UCSD-AML1 (cell line): ENCODE data around the gene CRELD1.
"Not testable (repeated sequence)": the region's sequence is repeated elsewhere in the genome, so short reads cannot be mapped to it uniquely, and the experiment has no call there.

ENCODE experiments used
- DNase-seq: peaks from one replicate; lab custom pipeline; 2025; ENCODE audit not compliant: unreplicated experiment; lab: John Stamatoyannopoulos, UW

The CRELD1 gene

DNA sequence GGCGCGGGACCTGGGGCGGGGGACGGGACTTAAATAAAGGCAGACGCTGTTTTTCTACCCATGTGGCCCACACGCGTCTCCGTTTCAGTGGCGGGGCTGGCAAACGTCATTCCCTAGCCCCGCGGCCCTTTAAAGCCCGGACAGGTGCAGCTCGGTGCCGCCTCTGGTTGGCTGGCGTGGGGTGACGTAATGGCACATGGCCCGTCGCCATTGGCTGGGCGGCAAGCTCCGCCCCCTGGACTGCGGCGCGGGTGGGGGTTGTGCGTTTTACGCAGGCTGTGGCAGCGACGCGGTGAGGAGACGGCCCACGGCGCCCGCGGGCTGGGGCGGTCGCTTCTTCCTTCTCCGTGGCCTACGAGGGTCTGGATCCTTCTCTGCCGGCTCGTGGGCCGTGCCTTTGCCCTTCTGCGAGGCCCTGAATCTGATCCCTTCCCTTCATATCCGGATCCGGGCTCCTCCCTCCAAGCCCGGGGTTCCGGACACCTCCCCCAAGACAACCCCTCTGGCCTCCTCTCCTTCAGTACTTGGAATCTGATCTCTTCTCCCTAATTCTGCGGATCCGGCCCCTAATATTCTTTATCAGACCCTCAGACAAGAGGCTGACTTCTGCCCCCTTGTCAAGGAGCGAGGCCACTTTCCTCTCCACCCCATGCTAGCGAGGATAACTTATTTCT is at the start of gene CRELD1:
Gene CRELD1 (plus strand): TSS at position 274 of the 674 bp plus-strand sequence. CDS start 605 bp downstream, outside the sequence.
- DNase-seq: peak; percentile 96

GRCh38 chr3:9884555-9885165 is 49.0 kb upstream of the CRELD1 start:
- no peak for DNase-seq

DNA sequence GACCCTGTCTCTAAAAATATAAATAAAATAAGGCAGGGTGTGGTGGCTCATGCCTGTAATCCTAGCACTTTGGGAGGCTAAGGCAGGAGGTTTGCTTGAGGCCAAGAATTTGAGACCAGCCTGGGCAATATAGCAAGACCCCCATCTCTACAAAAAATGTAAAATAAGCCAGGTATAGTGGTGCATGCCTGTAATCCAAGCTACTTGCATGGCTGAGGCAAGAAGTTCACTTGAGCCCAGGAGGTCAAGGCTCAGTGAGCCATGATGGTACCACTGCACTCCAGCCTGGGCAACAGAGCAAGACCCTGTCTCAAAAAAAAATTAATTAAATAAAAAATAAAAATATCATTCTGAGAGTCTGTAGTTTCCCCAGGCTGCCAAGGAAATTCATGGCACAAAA is 47.3 kb upstream of the CRELD1 start:
- no peak for DNase-seq

DNA sequence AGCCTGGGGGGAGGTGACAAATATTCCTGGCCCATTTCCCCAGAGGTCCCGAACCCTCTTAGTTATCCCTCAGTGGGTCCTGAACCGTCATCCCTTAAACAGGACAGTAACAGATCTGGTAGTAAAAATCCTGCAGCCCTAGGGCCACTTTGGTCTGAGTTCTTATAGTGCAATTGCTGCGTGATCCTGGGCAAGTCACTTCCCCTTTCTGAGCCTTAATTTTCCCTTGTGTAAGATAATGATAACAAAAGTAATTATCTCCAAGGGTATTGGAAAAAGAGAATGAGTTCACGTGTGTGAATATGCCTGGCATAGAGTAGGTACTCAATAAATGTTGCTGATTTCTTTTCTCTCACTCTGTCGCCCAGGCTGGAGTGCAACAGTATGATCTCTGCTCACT is 46.2 kb upstream of the CRELD1 start:
- DNase-seq: no peak

- DNase-seq: no peak
These were observed 45.1 kb upstream of the CRELD1 start for GRCh38 chr3:9888540-9888939.

- no peak for DNase-seq
These were observed 44.2 kb upstream of the CRELD1 start for GRCh38 chr3:9889405-9889804.

DNA sequence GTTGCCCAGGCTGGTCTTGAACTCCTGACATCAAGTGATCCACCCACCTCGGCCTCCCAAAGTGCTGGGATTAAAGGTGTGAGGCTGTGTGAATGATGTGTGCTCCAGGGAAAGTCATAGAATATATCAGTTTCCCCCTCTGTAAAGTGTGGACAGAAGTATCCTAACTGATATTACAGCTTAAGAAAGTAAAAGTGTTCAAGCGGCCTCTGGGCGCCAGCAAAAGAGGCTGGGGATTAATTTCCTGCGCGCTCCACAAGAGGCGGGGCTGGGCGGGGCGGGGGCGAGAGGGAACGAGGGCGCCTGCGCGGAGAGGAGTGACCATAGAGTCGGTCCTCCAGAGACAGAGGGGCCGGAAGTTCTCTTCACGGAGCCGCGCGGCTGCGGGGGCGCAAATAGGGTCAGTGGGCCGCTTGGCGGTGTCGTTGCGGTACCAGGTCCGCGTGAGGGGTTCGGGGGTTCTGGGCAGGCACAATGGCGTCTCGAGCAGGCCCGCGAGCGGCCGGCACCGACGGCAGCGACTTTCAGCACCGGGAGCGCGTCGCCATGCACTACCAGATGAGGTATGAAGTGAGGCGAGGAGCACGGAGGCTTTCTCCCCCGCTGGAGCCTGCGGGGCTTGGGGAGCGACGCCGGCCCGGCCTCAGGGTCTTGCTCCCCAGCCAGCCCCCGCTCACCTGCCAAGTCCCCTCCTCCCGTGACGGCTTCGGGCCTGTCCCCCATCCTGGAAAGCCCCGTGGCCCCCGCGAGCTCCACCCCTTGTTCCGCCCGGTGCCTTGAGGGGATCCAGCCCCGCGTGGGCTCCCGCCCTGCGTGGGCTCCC is 43.2 kb upstream of the CRELD1 start, which contains the start of gene JAGN1:
Gene JAGN1 (plus strand): TSS at position 362 of the 823 bp plus-strand sequence. CDS start 113 bp downstream, at position 475.
- peak; percentile 92 for DNase-seq

GRCh38 chr3:9891072-9891622 is 42.5 kb upstream of the CRELD1 start:
- no peak for DNase-seq

- DNase-seq: no peak
These were observed 39.9 kb upstream of the CRELD1 start for GRCh38 chr3:9893739-9894138.

GRCh38 chr3:9895715-9896114 is 37.9 kb upstream of the CRELD1 start:
- not testable (repeated sequence) for DNase-seq

- DNase-seq: not testable (repeated sequence)
These were observed 36.8 kb upstream of the CRELD1 start for GRCh38 chr3:9896755-9897407.

- peak; percentile 31 for DNase-seq
These were observed 35.9 kb upstream of the CRELD1 start for GRCh38 chr3:9897408-9898372.

GRCh38 chr3:9898467-9899241 is 35.0 kb upstream of the CRELD1 start:
- DNase-seq: peak; percentile 23

- DNase-seq: no peak
These were observed 34.3 kb upstream of the CRELD1 start for GRCh38 chr3:9899289-9899791.

GRCh38 chr3:9900965-9901415 is 32.6 kb upstream of the CRELD1 start:
- DNase-seq: not testable (repeated sequence)

DNA sequence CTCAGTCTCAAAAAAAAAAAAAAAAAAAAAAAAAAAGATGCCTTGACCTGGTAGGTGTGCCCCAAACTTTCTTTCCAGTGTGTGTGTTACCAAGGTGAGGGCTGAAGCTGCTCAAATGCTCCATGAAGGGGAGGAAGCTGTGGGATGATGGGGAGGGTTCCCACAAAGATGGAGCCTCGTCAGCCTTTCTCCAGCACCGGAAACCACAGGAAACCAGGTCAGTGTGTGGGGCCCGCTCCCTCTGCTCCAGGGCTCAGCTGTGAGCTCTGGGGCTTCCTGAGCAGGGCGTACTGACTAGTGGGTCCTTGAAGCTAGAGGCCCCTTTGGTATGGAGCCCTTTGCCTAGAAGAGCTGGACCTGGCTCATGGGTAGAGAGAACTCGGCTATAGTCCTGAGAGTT is 31.7 kb upstream of the CRELD1 start:
- peak; percentile 87 for DNase-seq

- DNase-seq: peak; percentile 74
These were observed 31.0 kb upstream of the CRELD1 start, which contains the start of gene IL17RE for GRCh38 chr3:9902372-9903237. IL17RE (plus strand) TSS chr3:9902848; CDS start chr3:9902933, 85 bp downstream.

GRCh38 chr3:9903238-9903624 is 30.4 kb upstream of the CRELD1 start:
- no peak for DNase-seq
